NCI-H2171 treated with DMSO at 0.1 percent for 48 hours (cell line): ENCODE measurements around the gene CPSF7.
"Not testable (repeated sequence)": the region's sequence is repeated elsewhere in the genome, so short reads cannot be mapped to it uniquely, and the experiment has no call there.

Experiments
- DNase-seq: peaks from one replicate; lab custom pipeline; 2025; lab: John Stamatoyannopoulos, UW

Gene CPSF7

DNA sequence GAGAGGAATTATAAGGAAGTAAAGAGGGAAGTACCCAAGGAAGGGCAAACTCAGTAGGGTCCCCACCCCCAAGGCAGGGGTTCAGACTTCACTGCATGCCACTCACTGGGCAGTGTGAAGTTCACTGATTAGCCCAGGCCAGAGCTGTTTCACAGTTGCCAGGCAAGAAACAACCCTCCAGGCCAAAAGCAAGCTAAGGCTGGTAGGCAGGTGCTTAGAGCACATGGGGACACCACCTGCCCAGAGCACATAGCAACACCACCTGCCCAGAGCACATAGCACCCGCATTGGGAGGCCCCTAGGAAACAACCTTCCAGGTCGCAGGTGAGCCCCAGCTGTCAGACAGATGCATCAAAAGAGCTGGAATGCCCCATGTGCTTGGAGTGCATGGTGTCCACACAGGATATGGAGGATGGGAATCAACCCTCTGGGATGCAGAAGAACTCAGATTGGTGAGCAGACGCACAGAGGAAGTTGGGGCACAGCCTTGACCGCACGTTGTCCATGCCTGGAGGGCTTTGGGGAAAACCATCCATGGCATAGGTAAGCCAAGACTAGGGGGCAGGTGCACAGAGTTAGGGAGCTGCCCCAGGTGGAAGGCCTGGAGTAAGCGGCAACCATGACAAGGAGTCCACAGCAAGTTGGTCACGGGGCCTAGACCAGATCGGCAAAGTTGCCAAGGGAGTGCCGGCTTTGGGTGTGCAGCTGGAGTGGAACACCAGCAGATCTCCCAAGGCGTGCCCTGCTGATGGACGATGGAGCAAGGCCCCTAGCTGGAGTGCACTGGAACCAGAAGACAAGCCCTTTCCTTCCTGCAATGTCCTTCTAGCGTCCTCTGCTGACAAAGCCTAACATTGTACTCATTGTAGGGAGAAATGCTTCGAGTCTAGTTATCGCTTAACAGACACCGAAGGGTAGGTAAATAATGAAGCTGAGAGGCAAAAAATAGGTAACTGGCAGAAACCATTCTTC, 45.2 kb downstream of the CPSF7 start:
- peak; percentile 12 for DNase-seq

DNA sequence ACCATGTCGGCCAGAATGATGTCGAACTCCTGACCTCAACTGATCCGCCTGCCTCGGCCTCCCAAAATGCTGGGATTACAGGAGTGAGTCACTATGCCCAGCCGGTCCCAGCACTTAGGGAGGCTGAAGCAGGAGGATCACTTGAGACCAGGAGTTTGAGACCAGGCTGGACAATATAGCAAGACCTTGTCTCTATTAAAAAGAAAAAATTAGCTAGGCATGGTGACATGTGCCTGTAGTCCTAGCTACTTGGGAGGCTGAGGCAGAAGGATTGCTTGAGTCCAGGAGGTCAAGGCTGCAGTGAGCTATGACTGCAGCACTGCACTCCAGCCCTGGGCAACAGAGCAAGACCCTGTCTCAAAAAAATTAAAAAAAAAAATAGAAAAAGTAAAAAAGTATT, 45.9 kb downstream of the CPSF7 start:
- DNase-seq = not testable (repeated sequence)

GRCh38 chr11:61380884-61381283, 48.9 kb downstream of the CPSF7 start:
- DNase-seq = no peak

GRCh38 chr11:61378713-61379313, 51.0 kb downstream of the CPSF7 start:
- peak; percentile 11 for DNase-seq

- DNase-seq = no peak
Measured at GRCh38 chr11:61377461-61378160, 52.2 kb downstream of the CPSF7 start.

DNA sequence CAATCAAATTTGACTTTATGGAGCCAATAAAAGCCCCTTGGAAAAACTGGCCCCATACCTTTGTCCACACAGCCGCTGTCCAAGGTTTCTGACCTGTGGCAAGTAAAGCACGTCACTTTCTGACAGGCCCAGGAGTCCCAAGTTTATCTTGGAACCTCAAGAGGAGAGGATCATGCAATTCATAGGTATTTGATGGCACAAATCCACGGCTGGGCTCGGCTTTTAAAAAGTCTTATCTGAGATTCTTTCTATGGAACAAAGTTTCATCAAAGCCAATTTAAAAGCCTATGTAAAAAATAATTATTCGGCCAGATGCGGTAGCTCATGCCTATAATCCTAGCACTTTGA, 54.0 kb downstream of the CPSF7 start:
- no peak for DNase-seq

DNA sequence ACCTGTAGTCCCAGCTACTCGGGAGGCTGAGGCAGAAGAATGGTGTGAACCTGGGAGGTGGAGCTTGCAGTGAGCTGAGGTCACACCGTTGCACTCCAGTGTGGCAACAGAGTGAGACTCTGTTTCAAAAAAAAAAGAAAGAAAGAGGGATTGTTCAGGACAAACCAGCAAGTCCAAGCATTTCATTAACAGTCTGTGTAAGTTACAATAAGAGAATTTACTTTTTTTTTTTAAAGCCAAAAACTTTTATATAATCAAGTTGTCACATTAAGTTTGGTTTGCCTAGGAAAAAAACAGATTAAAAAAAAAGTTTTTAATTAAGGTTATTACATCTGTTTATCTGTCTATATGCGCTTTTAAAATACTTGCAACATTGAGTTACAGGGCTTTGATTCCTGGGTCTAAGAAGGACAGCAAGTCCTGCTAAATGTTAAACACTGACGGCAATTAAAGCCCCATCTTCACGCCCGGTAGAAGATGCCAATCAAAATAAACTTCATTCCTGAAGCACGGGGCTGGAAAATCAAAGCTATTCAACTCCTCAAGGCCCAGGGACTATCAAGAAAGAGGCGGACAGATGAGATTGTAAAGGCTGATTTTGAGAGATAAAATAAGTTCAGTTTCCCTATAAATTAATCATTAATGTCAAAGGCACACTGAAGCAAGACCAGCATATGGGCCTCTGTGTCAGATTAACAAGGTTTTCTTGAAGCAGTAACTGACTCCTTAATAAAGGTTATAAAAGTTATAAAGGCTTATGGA, 56.9 kb downstream of the CPSF7 start:
- no peak for DNase-seq

- no peak for DNase-seq
Measured at GRCh38 chr11:61370349-61371005, 59.3 kb downstream of the CPSF7 start.

DNA sequence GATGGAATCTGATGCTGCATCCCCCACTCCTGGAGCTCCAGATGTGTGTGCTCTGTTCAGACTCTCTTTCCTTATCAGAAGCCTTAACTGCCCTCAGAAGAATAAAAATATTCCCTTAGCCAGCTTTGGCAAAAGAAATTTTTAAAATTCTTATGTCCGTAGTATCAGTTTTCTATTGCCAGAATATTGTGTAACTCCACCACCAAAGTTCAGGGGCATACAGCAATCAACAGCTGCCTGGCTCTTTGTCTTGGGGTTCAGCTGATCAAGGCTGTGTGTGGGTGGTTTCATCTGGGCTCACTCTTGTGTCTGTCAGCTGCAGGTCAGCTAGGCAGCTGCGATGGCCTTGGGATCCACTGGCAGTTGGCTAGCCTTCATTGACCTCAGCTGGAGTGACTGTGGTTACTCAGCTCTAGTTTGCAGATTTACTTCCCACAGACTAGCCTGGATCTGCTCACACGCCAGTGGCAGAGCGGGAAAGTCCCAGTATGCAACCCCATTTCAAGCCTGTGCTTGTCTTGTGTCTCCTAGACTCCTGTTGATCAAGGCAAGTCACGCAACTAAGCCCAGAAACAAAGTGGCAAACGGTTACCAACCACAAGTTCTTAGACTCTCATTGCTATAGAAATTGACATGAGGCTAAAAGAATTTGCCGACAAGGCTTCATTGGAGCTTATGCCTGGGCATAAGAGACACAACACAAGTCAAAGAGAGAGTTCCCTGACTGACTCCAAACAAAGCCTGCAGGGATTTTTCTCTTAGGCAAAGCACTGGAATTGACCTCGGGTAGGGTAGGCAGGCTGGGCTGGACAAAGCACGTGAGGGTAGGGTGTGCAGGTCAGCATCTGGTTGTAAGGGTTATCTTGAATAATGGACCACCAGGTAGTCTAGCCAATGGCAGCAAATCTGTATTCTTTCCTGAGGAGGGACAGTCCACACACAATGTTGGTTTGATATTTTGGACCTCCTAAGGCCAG, 60.1 kb downstream of the CPSF7 start:
- DNase-seq = no peak

DNA sequence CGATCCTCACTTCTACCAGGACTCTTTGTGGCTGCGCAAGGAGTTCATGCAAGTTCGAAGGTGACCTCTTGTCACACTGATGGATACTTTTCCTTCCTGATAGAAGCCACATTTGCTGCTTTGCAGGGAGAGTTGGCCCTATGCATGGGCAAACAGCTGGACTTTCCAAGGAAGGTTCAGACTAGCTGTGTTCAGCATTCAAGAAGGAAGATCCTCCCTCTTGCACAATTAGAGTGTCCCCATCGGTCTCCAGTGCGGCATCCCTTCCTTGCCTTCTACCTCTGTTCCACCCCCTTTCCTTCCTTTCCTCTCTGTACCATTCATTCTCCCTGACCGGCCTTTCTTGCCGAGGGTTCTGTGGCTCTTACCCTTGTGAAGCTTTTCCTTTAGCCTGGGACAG, 61.1 kb downstream of the CPSF7 start:
- DNase-seq = no peak

GRCh38 chr11:61367406-61367805, 62.4 kb downstream of the CPSF7 start:
- DNase-seq = no peak

DNA sequence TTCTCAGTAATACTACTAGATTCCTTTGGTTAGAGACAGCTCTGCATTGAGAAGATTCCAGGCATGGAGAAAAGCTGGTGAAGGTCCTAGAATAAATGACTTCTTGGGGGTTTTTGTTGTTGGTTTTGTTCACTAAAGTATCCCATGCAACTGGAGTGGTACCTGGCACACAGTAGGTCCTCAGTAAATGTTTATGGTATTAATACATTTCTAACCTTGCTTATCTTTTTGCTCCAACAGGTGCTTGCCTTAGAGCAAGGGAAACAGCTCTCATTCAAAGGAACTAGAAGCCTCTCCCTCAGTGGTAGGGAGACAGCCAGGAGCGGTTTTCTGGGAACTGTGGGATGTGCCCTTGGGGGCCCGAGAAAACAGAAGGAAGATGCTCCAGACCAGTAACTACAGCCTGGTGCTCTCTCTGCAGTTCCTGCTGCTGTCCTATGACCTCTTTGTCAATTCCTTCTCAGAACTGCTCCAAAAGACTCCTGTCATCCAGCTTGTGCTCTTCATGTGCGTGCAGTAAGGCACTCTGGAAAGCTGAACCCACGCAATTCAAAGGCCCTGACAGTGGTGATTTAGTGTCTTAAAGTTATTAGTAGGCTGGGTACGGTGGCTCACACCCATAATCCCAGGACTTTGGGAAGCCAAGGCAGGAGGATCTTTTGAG, 65.6 kb downstream of the CPSF7 start:
- no peak for DNase-seq

GRCh38 chr11:61362542-61362875, 67.3 kb downstream of the CPSF7 start:
- no peak for DNase-seq

- peak; percentile 97 for DNase-seq
Measured at GRCh38 chr11:61361741-61362541, 67.8 kb downstream of the CPSF7 start, which contains the start of the genes CYB561A3 and TMEM138. TSS of gene CYB561A3 (minus strand) at chr11:61361882. CDS start at chr11:61356713, 5,169 bp downstream. TSS of gene TMEM138 (plus strand) at chr11:61362374. CDS start at chr11:61364391, 2,017 bp downstream.

GRCh38 chr11:61361237-61361740, 68.5 kb downstream of the CPSF7 start:
- no peak for DNase-seq

- DNase-seq = no peak
Measured at GRCh38 chr11:61359516-61359915, 70.3 kb downstream of the CPSF7 start.

- DNase-seq = no peak
Measured at GRCh38 chr11:61358566-61358965, 71.2 kb downstream of the CPSF7 start.

GRCh38 chr11:61357894-61358239, 71.9 kb downstream of the CPSF7 start:
- DNase-seq = no peak
